Effector memory CD8-positive, alpha-beta T cell (primary cell): ENCODE results near the gene NLE1.

ENCODE experiments used
- ATAC-seq: fragments of 150-1000 bp; cut with Tn5 transposase; replicated peaks from 2 replicates; pipeline ENCODE4 v1.10.0; 2021; ENCODE audit warnings: mild to moderate bottlenecking, moderate library complexity
- DNase-seq, 3 experiments: peaks; one replicate each; pipeline ENCODE4 v3.0.0; 2021
- H3K27ac Mint-ChIP-seq, 2 donors: one replicate each; pipeline ENCODE4 v1.8.0; 2022; ENCODE audit warnings: mild to moderate bottlenecking in 2 of 2, mixed read lengths in 2 of 2, moderate library complexity in 2 of 2
- H3K27me3 Mint-ChIP-seq, 2 donors: one replicate each; pipeline ENCODE4 v1.8.0; 2022; ENCODE audit warnings: mixed read lengths in 2 of 2
- H3K36me3 Mint-ChIP-seq: one replicate; pipeline ENCODE4 v1.8.0; 2022; ENCODE audit warnings: mild to moderate bottlenecking, moderate library complexity, mixed read lengths; ENCODE audit not compliant: insufficient read depth
- H3K4me1 Mint-ChIP-seq, 2 donors: one replicate each; pipeline ENCODE4 v1.8.0; 2022; ENCODE audit warnings: low read depth in 2 of 2, mixed read lengths in 2 of 2
- H3K4me3 Mint-ChIP-seq, 2 donors: one replicate each; pipeline ENCODE4 v1.8.0; 2022; ENCODE audit warnings: mild to moderate bottlenecking in 2 of 2, mixed read lengths in 2 of 2, moderate library complexity in 2 of 2
- H3K9me3 Mint-ChIP-seq, 2 donors: one replicate each; pipeline ENCODE4 v1.8.0; 2022; ENCODE audit warnings: mixed read lengths in 2 of 2

NLE1 gene

GRCh38 chr17:35171834-35172233, 29.7 kb upstream of the NLE1 start:
- no peaks in the 10 kb centered on the region for H3K36me3 Mint-ChIP-seq
- no peak for DNase-seq
- H3K4me3 Mint-ChIP-seq = peak overlapping the region; percentile 48 to 63
- H3K27ac Mint-ChIP-seq = peak overlapping the region; percentile 71 to 89
- H3K4me1 Mint-ChIP-seq = peaks cover 30 to 40% of the 10 kb centered on the region in 2 donors
- ATAC-seq = peak; percentile 78
- H3K9me3 Mint-ChIP-seq = no peaks in the 10 kb centered on the region
- H3K27me3 Mint-ChIP-seq = no peaks in the 10 kb centered on the region

GRCh38 chr17:35170968-35171771, 29.1 kb upstream of the NLE1 start:
- DNase-seq (peak; percentile 32 to 44 (median 41)), ATAC-seq (peak; percentile 88)
- peak overlapping the region; percentile 48 to 63 for H3K4me3 Mint-ChIP-seq
- H3K36me3 Mint-ChIP-seq = no peaks in the 10 kb centered on the region
- H3K4me1 Mint-ChIP-seq = peaks cover 24 to 37% of the 10 kb centered on the region in 2 donors
- H3K27ac Mint-ChIP-seq = peak overlapping the region; percentile 71 to 89
- no peaks in the 10 kb centered on the region for H3K9me3 Mint-ChIP-seq
- H3K27me3 Mint-ChIP-seq = no peaks in the 10 kb centered on the region

- no peak overlapping the region for H3K27ac Mint-ChIP-seq
- H3K36me3 Mint-ChIP-seq = no peaks in the 10 kb centered on the region
- DNase-seq = no peak
- H3K4me1 Mint-ChIP-seq = peaks cover 20 to 34% of the 10 kb centered on the region in 2 donors
- H3K4me3 Mint-ChIP-seq = no peak overlapping the region
- no peak for ATAC-seq
- H3K9me3 Mint-ChIP-seq = no peaks in the 10 kb centered on the region
- no peaks in the 10 kb centered on the region for H3K27me3 Mint-ChIP-seq
Measured at GRCh38 chr17:35169835-35170363, 27.8 kb upstream of the NLE1 start.

- Mint-ChIP-seq H3K27ac (no peak overlapping the region), H3K9me3 (no peaks in the 10 kb centered on the region), H3K4me1 (peaks cover 18 to 27% of the 10 kb centered on the region in 2 donors), H3K27me3 (no peaks in the 10 kb centered on the region), H3K4me3 (no peak overlapping the region), H3K36me3 (no peaks in the 10 kb centered on the region)
- DNase-seq (no peak), ATAC-seq (no peak)
Measured at GRCh38 chr17:35167666-35168065, 25.6 kb upstream of the NLE1 start.

- Mint-ChIP-seq H3K27me3 (no peaks in the 10 kb centered on the region), H3K4me3 (no peak overlapping the region), H3K9me3 (no peaks in the 10 kb centered on the region), H3K27ac (no peak overlapping the region), H3K36me3 (no peaks in the 10 kb centered on the region), H3K4me1 (peaks cover 18 to 30% of the 10 kb centered on the region in 2 donors)
- no peak for ATAC-seq
- no peak for DNase-seq
Measured at GRCh38 chr17:35167046-35167445, 24.9 kb upstream of the NLE1 start.

- no peak for ATAC-seq
- no peak for DNase-seq
- Mint-ChIP-seq H3K27ac (peak overlapping the region in 1 of 2 donors; percentile 66), H3K4me3 (no peak overlapping the region), H3K4me1 (peaks cover 21 to 31% of the 10 kb centered on the region in 2 donors), H3K9me3 (no peaks in the 10 kb centered on the region), H3K36me3 (no peaks in the 10 kb centered on the region), H3K27me3 (no peaks in the 10 kb centered on the region)
Measured at GRCh38 chr17:35166526-35166925, 24.4 kb upstream of the NLE1 start.

- Mint-ChIP-seq H3K27me3 (no peaks in the 10 kb centered on the region), H3K4me3 (no peak overlapping the region), H3K36me3 (peaks cover 9% of the 10 kb centered on the region), H3K9me3 (no peaks in the 10 kb centered on the region), H3K4me1 (peaks cover 33 to 45% of the 10 kb centered on the region in 2 donors), H3K27ac (peak overlapping the region; percentile 59 to 66)
- ATAC-seq (no peak), DNase-seq (no peak)
Measured at GRCh38 chr17:35164716-35165115, 22.6 kb upstream of the NLE1 start.

- peak overlapping the region; percentile 66 to 67 for H3K27ac Mint-ChIP-seq
- no peaks in the 10 kb centered on the region for H3K9me3 Mint-ChIP-seq
- H3K27me3 Mint-ChIP-seq = no peaks in the 10 kb centered on the region
- H3K36me3 Mint-ChIP-seq = peaks cover 9% of the 10 kb centered on the region
- DNase-seq (no peak), ATAC-seq (no peak)
- H3K4me1 Mint-ChIP-seq = peaks cover 35 to 50% of the 10 kb centered on the region in 2 donors
- H3K4me3 Mint-ChIP-seq = no peak overlapping the region
Measured at GRCh38 chr17:35163886-35164285, 21.8 kb upstream of the NLE1 start.

- DNase-seq (no peak), ATAC-seq (no peak)
- Mint-ChIP-seq H3K27ac (peak overlapping the region; percentile 55 to 66), H3K9me3 (no peaks in the 10 kb centered on the region), H3K27me3 (no peaks in the 10 kb centered on the region), H3K4me3 (peak overlapping the region in 1 of 2 donors; percentile 60), H3K4me1 (peaks cover 35 to 50% of the 10 kb centered on the region in 2 donors), H3K36me3 (peaks cover 9% of the 10 kb centered on the region)
Measured at GRCh38 chr17:35162755-35163154, 20.7 kb upstream of the NLE1 start.

GRCh38 chr17:35161281-35161761, 19.2 kb upstream of the NLE1 start:
- peak overlapping the region; percentile 60 to 68 for H3K4me3 Mint-ChIP-seq
- no peaks in the 10 kb centered on the region for H3K9me3 Mint-ChIP-seq
- H3K27ac Mint-ChIP-seq = peak overlapping the region; percentile 55 to 66
- no peaks in the 10 kb centered on the region for H3K27me3 Mint-ChIP-seq
- ATAC-seq (peak; percentile 77), DNase-seq (peak; percentile 14 to 48 (median 25))
- peaks cover 9% of the 10 kb centered on the region for H3K36me3 Mint-ChIP-seq
- H3K4me1 Mint-ChIP-seq = peaks cover 35 to 49% of the 10 kb centered on the region in 2 donors

- Mint-ChIP-seq H3K27ac (peak overlapping the region; percentile 55 to 66), H3K9me3 (no peaks in the 10 kb centered on the region), H3K27me3 (no peaks in the 10 kb centered on the region), H3K36me3 (peaks cover 9% of the 10 kb centered on the region), H3K4me1 (peaks cover 35 to 47% of the 10 kb centered on the region in 2 donors), H3K4me3 (peak overlapping the region; percentile 60 to 68)
- DNase-seq (peak; percentile 16 to 39 (median 23)), ATAC-seq (peak; percentile 75)
Measured at GRCh38 chr17:35160354-35161201, 18.5 kb upstream of the NLE1 start.

- peaks cover 32 to 41% of the 10 kb centered on the region in 2 donors for H3K4me1 Mint-ChIP-seq
- peak overlapping the region; percentile 55 to 66 for H3K27ac Mint-ChIP-seq
- DNase-seq = no peak
- peaks cover 9% of the 10 kb centered on the region for H3K36me3 Mint-ChIP-seq
- no peaks in the 10 kb centered on the region for H3K27me3 Mint-ChIP-seq
- H3K9me3 Mint-ChIP-seq = no peaks in the 10 kb centered on the region
- peak overlapping the region; percentile 42 to 68 for H3K4me3 Mint-ChIP-seq
- ATAC-seq = no peak
Measured at GRCh38 chr17:35159940-35160339, 17.8 kb upstream of the NLE1 start.

- Mint-ChIP-seq H3K36me3 (peaks cover under 1% of the 10 kb centered on the region), H3K27ac (no peak overlapping the region), H3K4me3 (no peak overlapping the region), H3K27me3 (no peaks in the 10 kb centered on the region), H3K9me3 (no peaks in the 10 kb centered on the region), H3K4me1 (peaks cover 6 to 11% of the 10 kb centered on the region in 2 donors)
- no peak for ATAC-seq
- no peak for DNase-seq
Measured at GRCh38 chr17:35155246-35155645, 13.1 kb upstream of the NLE1 start.
